Tibial nerve (tissue), 4 donors: ENCODE results near the gene DGUOK.

Experiments used
- EP300 ChIP-seq, 2 donors: sonication (generic); formaldehyde crosslinking; IDR thresholded peaks; one replicate each; pipeline ENCODE4 v1.6.1; 2017; ENCODE audit warnings: antibody characterized with exemption in 2 of 2, mild to moderate bottlenecking in 1 of 2
- POLR2A ChIP-seq, 2 donors: fragments of 450-650 bp; IDR thresholded peaks; one replicate each; pipeline ENCODE4 v1.6.1; 2017; ENCODE audit warnings: antibody characterized with exemption in 2 of 2, mild to moderate bottlenecking in 2 of 2, moderate library complexity in 2 of 2
- TF ChIP-seq, protein P1 (sequence below), 5 experiments: fragments of 200-600 bp in 3 of 5; fragments of 450-650 bp in 2 of 5; sonication (generic) in 3 of 5; IDR thresholded peaks; one replicate each; pipeline ENCODE4 v1.5.1; 2016 to 2019; ENCODE audit warnings: antibody characterized with exemption in 5 of 5, mild to moderate bottlenecking in 3 of 5, moderate library complexity in 2 of 5

DNA sequence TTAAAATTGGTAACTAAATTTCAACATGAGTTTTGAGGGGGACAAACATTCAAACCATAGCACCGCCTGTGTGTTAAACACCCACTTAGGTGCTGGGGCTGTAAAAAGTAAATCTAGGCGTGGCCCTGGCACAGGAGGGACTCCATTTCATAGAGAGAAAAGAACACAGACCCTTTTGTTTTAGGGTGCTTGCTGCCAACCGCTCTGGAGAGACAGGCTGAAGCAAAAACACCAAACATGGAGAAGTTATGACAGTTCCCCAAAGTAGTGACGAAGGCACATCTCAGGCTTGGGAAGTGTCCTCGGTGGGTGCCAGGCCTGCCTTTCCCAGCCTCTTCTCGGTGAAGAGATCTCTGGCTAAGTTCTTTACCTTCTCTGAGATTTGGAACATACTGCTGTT, 28.7 kb upstream of the DGUOK start:
- TF ChIP-seq, protein P1, sequence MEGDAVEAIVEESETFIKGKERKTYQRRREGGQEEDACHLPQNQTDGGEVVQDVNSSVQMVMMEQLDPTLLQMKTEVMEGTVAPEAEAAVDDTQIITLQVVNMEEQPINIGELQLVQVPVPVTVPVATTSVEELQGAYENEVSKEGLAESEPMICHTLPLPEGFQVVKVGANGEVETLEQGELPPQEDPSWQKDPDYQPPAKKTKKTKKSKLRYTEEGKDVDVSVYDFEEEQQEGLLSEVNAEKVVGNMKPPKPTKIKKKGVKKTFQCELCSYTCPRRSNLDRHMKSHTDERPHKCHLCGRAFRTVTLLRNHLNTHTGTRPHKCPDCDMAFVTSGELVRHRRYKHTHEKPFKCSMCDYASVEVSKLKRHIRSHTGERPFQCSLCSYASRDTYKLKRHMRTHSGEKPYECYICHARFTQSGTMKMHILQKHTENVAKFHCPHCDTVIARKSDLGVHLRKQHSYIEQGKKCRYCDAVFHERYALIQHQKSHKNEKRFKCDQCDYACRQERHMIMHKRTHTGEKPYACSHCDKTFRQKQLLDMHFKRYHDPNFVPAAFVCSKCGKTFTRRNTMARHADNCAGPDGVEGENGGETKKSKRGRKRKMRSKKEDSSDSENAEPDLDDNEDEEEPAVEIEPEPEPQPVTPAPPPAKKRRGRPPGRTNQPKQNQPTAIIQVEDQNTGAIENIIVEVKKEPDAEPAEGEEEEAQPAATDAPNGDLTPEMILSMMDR (IDR thresholded peaks at IDR 0.05): no peak
- TF ChIP-seq POLR2A (IDR thresholded peaks at IDR 0.05) (no peak), EP300 (IDR thresholded peaks at IDR 0.05) (no peak)
